Neural cell (in vitro differentiated cells): Measurements from ENCODE around the gene MEGF11. TPM values are rescaled to one million over a fixed set of nuclear protein-coding genes. Genes with fewer than 3 reads are reported as not detected.

Experiments
- H2AFZ ChIP-seq: fragments of 200-600, 300-800 bp; sonication (generic), shearing (Covaris generic); 2 replicates; pipeline ENCODE4 v1.6.0; 2014; ENCODE audit warnings: low read depth, mild to moderate bottlenecking, antibody characterized with exemption, low read length, moderate library complexity
- H3F3A ChIP-seq: fragments of 200-600 bp; shearing (Covaris generic); 2 replicates; pipeline ENCODE4 v1.6.1; 2016; ENCODE audit warnings: mild to moderate bottlenecking, moderate library complexity, mixed read lengths, antibody characterized with exemption, low read length; ENCODE audit not compliant: insufficient read depth, poor library complexity, severe bottlenecking
- H3K27ac ChIP-seq: fragments of 200-600, 300-800 bp; sonication (generic), shearing (Covaris generic); 2 replicates; pipeline ENCODE4 v1.5.1; 2014; ENCODE audit warnings: mild to moderate bottlenecking, low read length, moderate library complexity
- H3K27me3 ChIP-seq: fragments of 300-800, 200-600 bp; sonication (generic), shearing (Covaris generic); 2 replicates; pipeline ENCODE4 v1.6.0; 2014; ENCODE audit warnings: mild to moderate bottlenecking, low read depth, low read length, moderate library complexity; ENCODE audit not compliant: insufficient read depth
- H3K36me3 ChIP-seq: fragments of 300-800, 200-600 bp; sonication (generic), shearing (Covaris generic); 2 replicates; pipeline ENCODE4 v1.5.1; 2014; ENCODE audit warnings: mild to moderate bottlenecking, antibody characterized with exemption, low read length, moderate library complexity; ENCODE audit not compliant: insufficient read depth
- H3K4me2 ChIP-seq: fragments of 300-800, 200-600 bp; sonication (generic), shearing (Covaris generic); 2 replicates; pipeline ENCODE4 v1.6.0; 2014; ENCODE audit warnings: mild to moderate bottlenecking, low read length
- H3K4me3 ChIP-seq: fragments of 300-800, 200-600 bp; sonication (generic), shearing (Covaris generic); 2 replicates; pipeline ENCODE4 v1.5.1; 2014; ENCODE audit warnings: mild to moderate bottlenecking, low read length, moderate library complexity
- H3K79me2 ChIP-seq: fragments of 200-600 bp; shearing (Covaris generic); replicated peaks from 2 replicates; pipeline ENCODE4 v1.6.0; 2014; ENCODE audit warnings: mild to moderate bottlenecking, low read length, moderate library complexity; ENCODE audit not compliant: insufficient read depth
- H3K9ac ChIP-seq: fragments of 300-800, 200-600 bp; sonication (generic), shearing (Covaris generic); 2 replicates; pipeline ENCODE4 v1.6.1; 2016; ENCODE audit warnings: mild to moderate bottlenecking, low read length, mixed read lengths
- H3K9me2 ChIP-seq: fragments of 200-600 bp; shearing (Covaris generic); 2 replicates; pipeline ENCODE4 v1.6.1; 2016; ENCODE audit warnings: mild to moderate bottlenecking, low read length, mixed read lengths; ENCODE audit not compliant: insufficient read depth
- H3K9me3 ChIP-seq: fragments of 200-600, 300-800 bp; sonication (generic), shearing (Covaris generic); 2 replicates; pipeline ENCODE4 v1.6.1; 2016; ENCODE audit warnings: mild to moderate bottlenecking, mixed run types, low read length, moderate library complexity, mixed read lengths
- H4K20me1 ChIP-seq: fragments of 200-600 bp; shearing (Covaris generic); 2 replicates; pipeline ENCODE4 v1.6.1; 2016; ENCODE audit warnings: mild to moderate bottlenecking, mixed run types; ENCODE audit not compliant: insufficient read depth
- CTCF ChIP-seq: fragments of 450-650 bp; IDR thresholded peaks from 2 replicates; pipeline ENCODE4 v1.5.1; 2014; ENCODE audit warnings: antibody characterized with exemption, mild to moderate bottlenecking, moderate library complexity; ENCODE audit not compliant: poor library complexity, severe bottlenecking
- EP300 ChIP-seq: fragments of 450-650 bp; conservative IDR thresholded peaks from 2 replicates; pipeline ENCODE4 v1.6.1; 2014; ENCODE audit warnings: antibody characterized with exemption, mild to moderate bottlenecking, moderate library complexity; ENCODE audit not compliant: poor library complexity, severe bottlenecking
- EZH2 ChIP-seq: fragments of 200-600, 300-800 bp; shearing (Covaris generic), sonication (generic); IDR thresholded peaks from 2 replicates; pipeline ENCODE4 v1.6.1; 2014; ENCODE audit warnings: antibody characterized with exemption, low read length, borderline replicate concordance, mild to moderate bottlenecking; ENCODE audit not compliant: insufficient read depth, poor library complexity, severe bottlenecking
- MXI1 ChIP-seq: fragments of 450-650 bp; conservative IDR thresholded peaks from 2 replicates; pipeline ENCODE4 v1.6.1; 2014; ENCODE audit warnings: antibody characterized with exemption, mild to moderate bottlenecking; ENCODE audit not compliant: poor library complexity, severe bottlenecking
- POLR2AphosphoS5 ChIP-seq: IDR thresholded peaks from 2 replicates; pipeline ENCODE4 v1.6.1; 2012
- RAD21 ChIP-seq: fragments of 450-650 bp; conservative IDR thresholded peaks from 2 replicates; pipeline ENCODE4 v1.6.1; 2014; ENCODE audit warnings: antibody characterized with exemption, mild to moderate bottlenecking, moderate library complexity
- REST ChIP-seq: IDR thresholded peaks from 2 replicates; pipeline ENCODE4 v1.6.1; 2012; ENCODE audit warnings: borderline replicate concordance
- SMC3 ChIP-seq: fragments of 450-650 bp; conservative IDR thresholded peaks from 2 replicates; pipeline ENCODE4 v1.6.1; 2014; ENCODE audit warnings: antibody characterized with exemption, mild to moderate bottlenecking, moderate library complexity; ENCODE audit not compliant: poor library complexity
- TAF1 ChIP-seq: IDR thresholded peaks from 2 replicates; pipeline ENCODE4 v1.6.1; 2012; ENCODE audit warnings: low read depth
- polyA plus RNA-seq: library from polyadenylated mRNA; depleted of rRNA; stranded (reverse); fragments of >200 nt; gene quantifications from 2 replicates; pipeline ENCODE4 v1.2.3, GENCODE V29; 2014

Gene MEGF11
- polyA plus RNA-seq, 1 donor from 2014 or later, result 0.64 TPM

- Histone ChIP-seq H3K36me3 (no peaks in the 10 kb centered on the region), H3K9me3 (no peaks in the 10 kb centered on the region), H3K79me2 (no peaks in the 10 kb centered on the region), H3F3A (no peaks in the 10 kb centered on the region), H3K27ac (no peak overlapping the region), H3K9ac (no peak overlapping the region), H3K4me2 (no peak overlapping the region), H3K4me3 (no peak overlapping the region), H4K20me1 (no peaks in the 10 kb centered on the region), H2AFZ (no peak overlapping the region), H3K9me2 (no peaks in the 10 kb centered on the region), H3K27me3 (no peaks in the 10 kb centered on the region)
- TF ChIP-seq SMC3, result no peak
- no peak for TF ChIP-seq MXI1
- TF ChIP-seq CTCF, result no peak
- TF ChIP-seq RAD21, result no peak
- no peak for TF ChIP-seq TAF1
- TF ChIP-seq REST, result no peak
- no peak for TF ChIP-seq POLR2AphosphoS5
- TF ChIP-seq EP300, result no peak
- TF ChIP-seq EZH2, result no peak
Measured at GRCh38 chr15:66078196-66078928, 175.2 kb downstream of the MEGF11 start.

GRCh38 chr15:66077320-66077663, 176.3 kb downstream of the MEGF11 start:
- no peaks in the 10 kb centered on the region for H3K9me3 ChIP-seq
- TF ChIP-seq POLR2AphosphoS5, result no peak
- no peak for TF ChIP-seq REST
- TF ChIP-seq TAF1, result no peak
- TF ChIP-seq EP300, result no peak
- TF ChIP-seq EZH2, result no peak
- TF ChIP-seq RAD21, result no peak
- TF ChIP-seq CTCF, result no peak
- no peak for TF ChIP-seq MXI1
- no peak for TF ChIP-seq SMC3
- H3K9me2 ChIP-seq, result no peaks in the 10 kb centered on the region
- no peaks in the 10 kb centered on the region for H3F3A ChIP-seq
- no peak overlapping the region for H3K4me2 ChIP-seq
- H3K27ac ChIP-seq, result no peak overlapping the region
- H4K20me1 ChIP-seq, result no peaks in the 10 kb centered on the region
- no peak overlapping the region for H2AFZ ChIP-seq
- no peaks in the 10 kb centered on the region for H3K36me3 ChIP-seq
- H3K27me3 ChIP-seq, result no peaks in the 10 kb centered on the region
- no peak overlapping the region for H3K9ac ChIP-seq
- no peaks in the 10 kb centered on the region for H3K79me2 ChIP-seq
- H3K4me3 ChIP-seq, result no peak overlapping the region
